NCI-H1694 treated with DMSO at 0.1 percent for 48 hours (cell line): ENCODE data around the gene PLCE1.

Experiments used
- DNase-seq: peaks from one replicate; lab custom pipeline; 2025; lab: John Stamatoyannopoulos, UW

PLCE1 gene

DNA sequence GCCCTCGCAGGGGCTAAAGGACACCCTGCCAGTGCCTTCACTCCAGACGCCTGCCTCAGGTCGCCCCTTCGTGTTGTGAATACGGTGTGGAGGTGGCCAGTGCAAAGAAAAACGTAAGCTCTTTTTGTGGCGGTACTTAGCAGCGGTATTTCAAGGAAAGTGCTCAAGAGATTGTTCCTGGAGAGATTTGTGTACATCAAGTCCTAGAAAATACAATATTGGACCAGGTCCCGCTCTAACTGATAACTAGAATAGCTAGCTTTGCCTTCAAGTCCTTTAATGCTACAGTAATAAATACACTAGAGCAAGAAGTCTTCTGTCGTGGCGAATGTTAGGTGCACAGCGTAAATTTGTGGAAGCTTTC, 689 bp downstream of the PLCE1 start:
- no peak for DNase-seq

DNA sequence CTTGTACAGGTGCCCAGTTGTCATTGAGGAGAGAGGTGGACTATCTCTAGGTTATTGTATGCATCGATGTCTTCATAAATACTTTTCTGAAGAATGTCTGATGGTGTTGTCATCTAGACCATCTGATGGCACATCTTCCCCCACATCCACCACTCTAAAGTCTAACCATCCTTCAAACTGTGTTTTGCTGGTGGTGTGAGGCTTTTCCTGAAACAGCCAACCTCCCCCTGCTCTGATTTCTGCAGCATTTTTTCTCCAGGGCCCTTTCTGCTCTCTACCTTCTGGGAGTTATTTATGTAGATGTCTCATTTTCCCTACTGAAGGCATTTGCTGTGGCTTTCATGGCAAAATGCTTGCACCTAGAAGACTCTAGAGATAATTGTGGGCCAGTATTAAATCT, 1.5 kb downstream of the PLCE1 start:
- no peak for DNase-seq

GRCh38 chr10:93995598-93996271, 2.0 kb downstream of the PLCE1 start:
- no peak for DNase-seq

GRCh38 chr10:93996551-93996950, 2.8 kb downstream of the PLCE1 start:
- no peak for DNase-seq

DNA sequence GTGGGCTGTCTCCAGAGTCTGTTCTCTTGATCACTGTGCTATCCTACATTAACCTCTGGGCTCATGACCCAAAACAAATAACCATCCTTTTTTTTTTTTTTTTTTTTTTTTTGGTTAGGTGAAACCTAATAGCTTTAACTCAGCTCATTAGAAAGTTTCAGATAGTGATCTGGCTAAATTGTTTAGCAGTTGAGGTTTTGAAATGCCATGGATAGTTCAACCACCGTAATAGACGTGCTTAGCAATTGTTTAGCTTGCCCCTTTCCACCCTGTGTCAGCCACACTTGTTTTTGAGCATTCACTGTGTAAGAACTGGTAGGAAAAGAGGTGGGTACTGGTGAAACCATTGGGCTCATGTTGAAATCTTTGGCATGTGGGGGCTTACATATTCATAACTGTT, 3.8 kb downstream of the PLCE1 start:
- no peak for DNase-seq

DNA sequence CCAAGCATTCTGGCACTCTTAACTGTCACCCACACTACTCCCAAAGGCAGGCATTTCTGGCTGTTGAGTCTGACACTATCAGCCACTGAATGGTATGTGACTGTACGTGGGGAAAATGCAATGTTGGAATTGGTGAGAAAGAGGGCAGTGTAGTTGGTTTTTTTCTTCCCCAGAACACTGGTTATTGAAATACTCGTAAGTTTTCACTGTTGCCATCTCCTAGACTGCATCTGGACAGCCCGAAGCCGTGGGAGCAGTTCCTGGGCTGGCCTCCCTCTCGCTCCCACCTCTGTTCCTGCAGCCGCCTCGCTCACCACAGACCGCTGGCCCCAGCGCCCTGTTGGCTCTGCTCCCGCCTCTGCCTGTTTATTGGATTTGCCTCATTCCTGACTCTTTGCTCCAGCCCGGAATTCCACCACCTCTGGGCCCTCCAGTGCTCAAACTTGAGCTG, 5.7 kb downstream of the PLCE1 start:
- no peak for DNase-seq

DNA sequence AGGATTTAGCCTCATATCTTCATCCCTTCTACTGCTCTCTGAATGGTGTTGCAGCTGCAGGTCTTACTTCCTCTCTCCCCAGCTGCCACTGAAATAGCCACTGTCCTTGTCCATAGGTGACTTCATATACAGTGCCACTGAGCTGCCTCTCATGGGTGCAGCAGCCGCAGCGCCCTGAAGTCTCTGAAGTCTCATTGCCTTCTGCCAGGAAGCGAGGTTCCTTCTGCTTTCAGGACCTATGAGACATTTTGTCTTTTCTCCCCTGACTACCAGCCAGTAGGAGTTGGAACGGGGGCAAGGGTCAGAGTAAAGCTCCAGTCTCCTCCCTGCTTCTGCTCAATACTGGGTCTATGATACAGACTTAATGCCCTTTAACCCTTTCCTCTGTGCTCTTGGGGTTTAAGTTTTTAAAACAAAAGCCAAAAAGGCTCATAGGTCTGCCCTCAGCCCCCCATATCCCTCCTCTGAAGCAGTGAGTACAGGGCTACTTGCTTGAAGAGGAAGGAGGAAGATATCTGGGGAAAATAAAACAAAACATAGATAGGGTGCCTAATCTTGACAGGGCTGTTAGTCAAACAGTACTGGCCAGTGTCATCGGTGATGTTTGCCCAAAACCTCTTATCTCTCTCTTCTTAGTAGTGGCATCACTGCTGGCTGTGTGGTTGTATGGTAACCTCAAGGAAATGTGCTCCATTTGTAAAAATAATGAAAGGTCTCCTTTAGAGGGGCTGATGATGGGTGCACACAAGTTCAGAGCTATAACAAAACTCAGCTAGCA, 7.1 kb downstream of the PLCE1 start:
- DNase-seq = no peak

GRCh38 chr10:94001416-94001810, 7.7 kb downstream of the PLCE1 start:
- DNase-seq = no peak

DNA sequence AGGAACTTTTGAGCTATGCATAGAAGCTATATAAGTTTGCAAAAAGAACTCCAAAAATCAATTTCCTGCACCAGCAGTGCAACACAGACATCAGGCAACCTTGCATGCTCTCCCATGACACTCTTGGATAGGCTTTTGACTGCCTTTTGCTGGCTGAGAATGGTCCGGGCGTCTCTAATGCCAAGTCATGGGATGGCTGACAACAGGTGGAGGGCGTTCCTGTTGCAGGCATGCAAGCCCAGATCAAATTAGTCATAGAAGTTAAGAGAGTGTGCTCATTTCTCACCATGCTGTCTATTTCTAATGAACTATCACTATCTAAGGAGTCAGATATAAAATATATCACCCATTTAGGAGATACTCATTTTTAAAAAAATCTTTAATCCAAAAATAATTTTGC, 8.4 kb downstream of the PLCE1 start:
- no peak for DNase-seq

DNA sequence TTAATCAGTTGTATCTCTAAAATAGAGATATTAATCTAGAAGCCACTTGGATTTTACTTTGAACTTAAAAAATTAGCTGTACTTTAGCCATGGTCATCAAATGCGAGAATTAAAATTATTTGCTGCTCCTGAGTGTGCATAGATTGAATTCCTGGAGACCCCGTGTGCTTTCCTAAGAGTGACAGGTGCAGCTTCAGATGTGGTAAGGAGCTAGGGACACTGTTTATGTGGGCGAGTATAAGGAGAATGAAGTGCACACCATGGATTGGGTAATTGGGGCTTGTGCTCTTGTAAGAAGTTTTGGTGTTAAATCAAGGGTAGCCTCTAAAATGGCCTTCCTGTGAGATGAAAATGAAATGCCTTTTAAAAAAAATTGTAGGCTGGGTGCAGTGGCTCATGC, 9.8 kb downstream of the PLCE1 start:
- DNase-seq = no peak

- no peak for DNase-seq
Observed at GRCh38 chr10:94005050-94005449, 11.3 kb downstream of the PLCE1 start.

DNA sequence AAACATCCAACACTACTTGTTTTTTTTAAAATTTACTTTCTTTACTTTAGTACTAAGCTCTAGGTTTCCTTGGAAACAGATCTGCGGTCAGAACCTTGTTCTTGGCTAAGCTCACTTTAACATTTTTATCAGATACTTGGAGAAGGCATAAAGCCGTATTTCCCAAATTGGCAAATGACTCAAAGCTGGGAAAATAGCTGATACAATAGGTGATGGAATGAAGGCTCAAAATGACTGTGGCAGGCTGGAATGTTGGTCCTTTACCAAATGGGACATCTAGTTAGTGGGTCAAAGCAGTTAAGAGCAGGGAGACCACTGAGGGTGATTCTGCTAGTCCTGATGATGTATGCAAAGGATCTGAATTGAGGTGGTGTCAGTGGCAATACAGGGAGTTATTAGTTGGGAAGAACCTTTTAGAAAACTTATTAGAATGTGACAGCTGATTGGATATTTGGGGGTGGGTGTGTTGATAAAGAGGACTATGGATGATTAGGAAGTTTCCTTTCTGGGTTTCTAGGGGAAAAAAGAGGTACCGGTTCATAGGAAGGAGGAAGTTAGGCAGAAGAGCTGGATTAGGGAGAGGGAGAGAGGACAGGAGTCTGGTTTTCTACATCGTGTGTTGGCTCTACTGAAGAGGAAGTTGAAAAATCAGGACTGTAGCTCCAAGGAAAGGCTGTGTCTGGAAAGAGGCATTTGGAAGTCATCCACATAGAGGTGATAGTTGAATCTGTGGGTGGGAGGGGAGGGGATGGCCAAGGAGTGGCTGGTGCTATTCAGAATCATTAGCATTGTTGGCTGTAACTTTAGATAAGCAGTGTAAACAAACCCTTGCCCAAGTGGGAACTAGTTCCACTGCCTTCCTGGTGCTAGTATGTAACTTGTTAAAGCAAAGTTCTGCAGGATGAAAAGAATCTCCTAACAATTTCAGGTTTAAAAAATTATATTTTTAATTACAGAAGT, 13.1 kb downstream of the PLCE1 start:
- DNase-seq = no peak

GRCh38 chr10:94008526-94008925, 14.8 kb downstream of the PLCE1 start:
- DNase-seq = no peak

- no peak for DNase-seq
Observed at GRCh38 chr10:94010116-94010515, 16.4 kb downstream of the PLCE1 start.

DNA sequence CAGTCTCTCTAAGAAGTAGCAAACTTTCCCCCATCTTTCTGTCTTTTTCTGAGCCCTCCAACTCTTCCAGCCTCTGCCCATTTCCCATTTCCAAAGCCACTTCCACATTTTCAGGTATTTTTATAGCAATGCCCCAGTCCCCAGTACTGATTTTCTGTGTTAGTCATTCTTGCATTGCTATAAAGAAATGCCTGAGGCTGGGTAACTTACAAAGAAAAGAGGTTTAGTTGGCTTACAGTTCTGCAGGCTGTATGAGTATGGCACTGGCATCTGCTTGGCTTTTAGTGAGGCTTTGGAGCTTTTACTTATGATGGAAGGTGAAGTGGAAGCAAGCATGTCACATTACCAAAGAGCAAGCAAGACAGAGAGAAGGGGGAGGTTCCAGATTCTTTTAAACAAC, 17.2 kb downstream of the PLCE1 start:
- no peak for DNase-seq

GRCh38 chr10:94011296-94011695, 17.6 kb downstream of the PLCE1 start:
- no peak for DNase-seq

GRCh38 chr10:94012834-94013233, 19.1 kb downstream of the PLCE1 start:
- DNase-seq = no peak

GRCh38 chr10:94013331-94013760, 19.6 kb downstream of the PLCE1 start:
- no peak for DNase-seq

GRCh38 chr10:94014304-94014703, 20.6 kb downstream of the PLCE1 start:
- no peak for DNase-seq

DNA sequence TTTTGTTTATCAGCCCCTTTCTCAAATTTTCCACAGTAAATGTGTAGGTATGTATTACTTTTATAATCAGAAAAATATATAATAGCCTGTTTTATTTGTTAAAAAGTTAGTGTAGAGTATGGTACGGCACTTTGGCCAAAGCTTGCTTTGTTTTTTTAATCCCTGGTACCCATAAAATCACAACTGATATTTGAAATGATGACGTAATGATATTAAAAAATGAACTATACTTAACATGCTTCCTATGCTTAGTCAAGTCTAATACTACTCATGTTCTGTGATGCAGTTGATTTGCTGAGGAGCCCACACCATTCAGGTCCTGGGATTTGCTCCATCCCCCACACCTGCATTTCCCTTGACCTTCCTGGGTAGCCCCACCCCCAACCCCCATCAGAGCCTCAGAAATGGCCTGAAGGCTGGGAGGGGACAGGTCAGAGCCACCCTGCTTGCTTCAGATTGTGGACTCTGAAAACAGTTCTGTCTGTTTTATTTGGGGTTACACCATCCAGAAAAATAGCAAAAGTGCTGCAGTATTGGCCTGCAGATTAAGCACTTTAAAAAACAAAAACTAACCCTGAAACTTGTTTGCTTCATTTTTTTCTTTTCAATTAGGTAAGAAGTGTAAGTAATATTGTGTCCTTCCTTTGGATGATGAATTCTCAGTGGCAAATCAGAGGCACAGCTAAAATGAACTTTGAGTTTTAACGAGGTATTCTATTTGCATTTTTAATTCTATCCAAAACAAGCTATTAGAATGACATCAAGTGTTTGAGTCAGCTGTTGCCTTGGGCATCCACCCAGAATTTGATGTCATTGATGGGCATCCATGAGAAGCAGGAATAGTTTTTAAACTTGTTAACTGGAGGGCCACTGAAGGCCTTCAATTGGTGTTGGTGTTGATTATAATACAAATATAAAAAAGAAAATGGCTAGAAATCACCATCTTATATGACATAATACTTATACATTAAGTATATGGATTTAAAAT, 23.3 kb downstream of the PLCE1 start:
- no peak for DNase-seq

DNA sequence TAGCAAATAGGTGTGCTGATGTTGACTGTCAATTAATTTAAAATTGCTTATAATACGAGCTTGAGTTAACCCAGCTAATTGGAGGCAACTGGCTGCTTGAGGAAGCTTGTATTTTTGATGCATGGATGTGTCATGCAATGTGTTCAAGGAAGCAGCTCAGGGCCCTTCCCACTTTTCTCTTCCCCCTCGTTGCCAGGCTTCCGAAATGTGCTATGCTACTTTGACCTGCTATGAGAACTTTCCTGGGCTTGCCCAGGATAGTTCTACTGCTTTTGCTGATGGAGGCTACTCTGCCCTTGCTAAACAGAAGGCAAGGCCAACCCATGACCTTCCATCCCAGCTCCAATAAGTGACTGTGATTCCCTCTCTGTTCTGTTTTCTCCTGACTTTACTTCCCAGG, 24.4 kb downstream of the PLCE1 start:
- no peak for DNase-seq
